Measurements from ENCODE around the gene CLEC4E. TPM values are rescaled to one million over a fixed set of nuclear protein-coding genes. Genes with fewer than 3 reads are reported as not detected.
"Not testable (repeated sequence)": the region's sequence is repeated elsewhere in the genome, so short reads cannot be mapped to it uniquely, and the experiment has no call there.

Gene CLEC4E
- polyA plus RNA-seq, 1 experiment = not detected

DNA sequence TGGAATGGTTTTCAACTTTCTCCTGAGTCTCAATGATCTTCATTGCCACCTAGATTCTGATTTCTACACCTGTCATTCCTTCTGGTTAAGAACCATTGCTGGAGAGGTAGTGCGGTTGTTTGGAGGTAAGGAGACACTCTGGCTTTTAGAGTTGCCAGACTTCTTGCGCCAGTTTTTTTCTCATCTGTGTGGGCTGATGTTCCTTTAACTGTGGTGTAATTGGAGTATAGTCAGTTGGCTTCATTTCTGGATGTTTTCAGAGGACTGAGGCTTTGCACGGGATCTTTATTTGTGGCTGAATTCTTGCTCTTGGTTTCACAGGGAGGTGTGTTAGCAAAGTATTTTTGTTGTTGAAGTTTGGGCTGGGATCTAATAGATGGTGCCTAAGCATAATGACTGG lies 33.1 kb downstream of the CLEC4E start:
- Histone ChIP-seq H3K27ac (ENCODE audit: low read depth, low read length) (no peak overlapping the region), H3K9me3 (ENCODE audit: control insufficient read depth, insufficient read depth, low read length) (no peaks in the 10 kb centered on the region; the same call in 1 of the 2 replicates), H3K4me3 (ENCODE audit: low read depth, low read length) (no peak overlapping the region), H3K27me3 (ENCODE audit: control insufficient read depth, insufficient read depth, low read length) (no peaks in the 10 kb centered on the region)
- DNase-seq (ENCODE audit: low read depth, low spot score) = no peak
- TF ChIP-seq CTCF (IDR thresholded peaks at IDR 0.05; ENCODE audit: low read depth, low read length) = no peak
- POLR2A ChIA-PET = no interaction called here
- CTCF ChIA-PET = no interaction called here

DNA sequence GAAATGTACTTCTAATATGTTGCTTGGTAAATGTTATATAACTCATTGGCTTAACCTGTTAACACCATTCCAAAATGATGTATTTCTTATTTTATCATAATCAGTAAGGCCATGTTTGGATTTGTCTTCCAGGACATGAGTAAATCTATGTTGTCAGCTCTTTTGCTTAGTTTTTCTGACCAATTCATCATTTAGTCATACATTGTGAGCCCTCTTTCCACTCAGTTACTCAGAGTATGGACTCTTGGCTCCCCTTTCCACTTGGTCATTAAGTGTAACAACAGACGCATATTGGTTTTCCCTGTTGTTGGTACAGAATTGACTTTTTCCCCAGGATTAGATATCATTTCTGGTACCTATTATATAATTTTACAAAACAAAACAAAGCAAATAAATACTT lies 36.4 kb downstream of the CLEC4E start:
- H3K27ac ChIP-seq (ENCODE audit: low read depth, low read length) = no peak overlapping the region
- DNase-seq (ENCODE audit: low read depth, low spot score) = no peak
- no peaks in the 10 kb centered on the region; the same call in 1 of the 2 replicates for H3K9me3 ChIP-seq (ENCODE audit: control insufficient read depth, insufficient read depth, low read length)
- POLR2A ChIA-PET = no interaction called here
- CTCF ChIA-PET = no interaction called here
- H3K27me3 ChIP-seq (ENCODE audit: control insufficient read depth, insufficient read depth, low read length) = no peaks in the 10 kb centered on the region
- TF ChIP-seq CTCF (IDR thresholded peaks at IDR 0.05; ENCODE audit: low read depth, low read length) = no peak
- H3K4me3 ChIP-seq (ENCODE audit: low read depth, low read length) = no peak overlapping the region

GRCh38 chr12:8501720-8502119 lies 39.0 kb downstream of the CLEC4E start:
- TF ChIP-seq CTCF (IDR thresholded peaks at IDR 0.05; ENCODE audit: low read depth, low read length) = no peak
- POLR2A ChIA-PET = no interaction called here
- CTCF ChIA-PET = no interaction called here
- Histone ChIP-seq H3K9me3 (ENCODE audit: control insufficient read depth, insufficient read depth, low read length) (no peaks in the 10 kb centered on the region), H3K27ac (ENCODE audit: low read depth, low read length) (no peak overlapping the region), H3K4me3 (ENCODE audit: low read depth, low read length) (no peak overlapping the region), H3K27me3 (ENCODE audit: control insufficient read depth, insufficient read depth, low read length) (no peaks in the 10 kb centered on the region)
- DNase-seq (ENCODE audit: low read depth, low spot score) = no peak

DNA sequence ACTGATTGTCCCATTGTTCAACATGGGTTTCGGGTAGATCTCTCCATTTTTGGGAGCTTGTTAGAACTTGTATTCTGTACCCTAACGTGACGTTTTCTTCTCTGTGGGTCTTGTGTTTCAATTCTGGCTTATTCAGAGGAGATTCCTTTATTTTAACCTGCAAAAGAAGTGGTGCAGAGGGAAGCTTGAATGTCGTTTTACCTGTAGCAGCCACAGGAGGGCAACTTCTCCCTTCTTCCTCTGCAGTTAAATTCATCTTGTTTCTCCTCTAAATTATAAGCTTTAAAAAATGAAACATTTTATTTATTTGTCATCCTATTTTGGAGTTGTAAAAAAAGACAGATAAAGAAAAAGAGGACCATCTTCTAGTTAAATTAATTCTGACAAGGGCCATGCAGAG lies 41.1 kb downstream of the CLEC4E start:
- H3K4me3 ChIP-seq (ENCODE audit: low read depth, low read length) = no peak overlapping the region
- POLR2A ChIA-PET = no interaction called here
- DNase-seq (ENCODE audit: low read depth, low spot score) = no peak
- H3K27me3 ChIP-seq (ENCODE audit: control insufficient read depth, insufficient read depth, low read length) = no peaks in the 10 kb centered on the region
- H3K9me3 ChIP-seq (ENCODE audit: control insufficient read depth, insufficient read depth, low read length) = no peaks in the 10 kb centered on the region; the same call in 1 of the 2 replicates
- H3K27ac ChIP-seq (ENCODE audit: low read depth, low read length) = no peak overlapping the region
- TF ChIP-seq CTCF (IDR thresholded peaks at IDR 0.05; ENCODE audit: low read depth, low read length) = no peak
- CTCF ChIA-PET = no interaction called here

DNA sequence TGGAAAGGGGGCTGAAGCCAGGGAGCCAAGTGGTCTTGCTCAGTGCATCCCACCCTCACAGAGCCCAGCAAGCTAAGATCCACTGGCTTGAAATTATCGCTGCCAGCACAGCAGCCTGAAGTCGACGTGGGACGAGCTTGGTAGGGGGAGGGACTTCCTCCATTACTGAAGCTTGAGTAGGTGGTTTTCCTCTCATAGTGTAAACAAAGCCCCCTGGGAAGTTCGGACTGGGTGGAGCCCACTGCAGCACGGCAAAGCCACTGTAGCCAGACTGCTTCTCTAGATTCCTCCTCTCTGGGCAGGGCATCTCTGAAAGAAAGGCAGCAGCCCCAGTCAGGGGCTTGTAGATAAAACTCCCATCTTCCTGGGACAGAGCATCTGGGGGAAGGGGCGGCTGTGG lies 44.6 kb downstream of the CLEC4E start:
- POLR2A ChIA-PET; H3K27ac ChIP-seq (ENCODE audit: low read depth, low read length); H3K4me3 ChIP-seq (ENCODE audit: low read depth, low read length); CTCF ChIA-PET; H3K27me3 ChIP-seq (ENCODE audit: control insufficient read depth, insufficient read depth, low read length); H3K9me3 ChIP-seq (ENCODE audit: control insufficient read depth, insufficient read depth, low read length); DNase-seq (ENCODE audit: low read depth, low spot score): not testable (repeated sequence)

DNA sequence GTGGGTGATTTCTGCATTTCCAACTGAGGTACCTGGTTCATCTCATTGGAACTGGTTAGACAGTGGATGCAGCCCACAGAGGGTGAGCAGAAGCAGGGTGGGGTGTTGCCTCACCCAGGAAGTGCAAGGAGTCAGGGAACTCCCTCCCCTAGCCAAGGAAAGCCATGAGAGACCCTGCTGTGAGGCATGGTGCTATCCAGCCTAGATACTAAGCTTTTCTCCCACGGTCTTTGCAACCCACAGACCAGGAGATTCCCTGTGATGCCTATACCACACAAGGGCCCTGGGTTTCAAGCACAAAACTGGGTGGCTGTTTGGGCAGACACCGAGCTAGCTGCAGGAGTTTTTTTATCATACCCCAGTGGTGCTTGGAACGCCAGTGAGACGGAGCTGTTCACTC lies 45.0 kb downstream of the CLEC4E start:
- H3K9me3 ChIP-seq (ENCODE audit: control insufficient read depth, insufficient read depth, low read length); CTCF ChIA-PET; H3K27me3 ChIP-seq (ENCODE audit: control insufficient read depth, insufficient read depth, low read length); H3K27ac ChIP-seq (ENCODE audit: low read depth, low read length); DNase-seq (ENCODE audit: low read depth, low spot score); POLR2A ChIA-PET; H3K4me3 ChIP-seq (ENCODE audit: low read depth, low read length): not testable (repeated sequence)
